HG02759 (cell line): ENCODE results near the gene CA9.

ENCODE experiments used
- ATAC-seq: cut with Tn5 transposase; IDR thresholded peaks from one replicate; pipeline ENCODE4 v1.9.1; 2021; ENCODE audit warnings: mild to moderate bottlenecking, moderate library complexity; ENCODE audit not compliant: unreplicated experiment

Gene CA9

DNA sequence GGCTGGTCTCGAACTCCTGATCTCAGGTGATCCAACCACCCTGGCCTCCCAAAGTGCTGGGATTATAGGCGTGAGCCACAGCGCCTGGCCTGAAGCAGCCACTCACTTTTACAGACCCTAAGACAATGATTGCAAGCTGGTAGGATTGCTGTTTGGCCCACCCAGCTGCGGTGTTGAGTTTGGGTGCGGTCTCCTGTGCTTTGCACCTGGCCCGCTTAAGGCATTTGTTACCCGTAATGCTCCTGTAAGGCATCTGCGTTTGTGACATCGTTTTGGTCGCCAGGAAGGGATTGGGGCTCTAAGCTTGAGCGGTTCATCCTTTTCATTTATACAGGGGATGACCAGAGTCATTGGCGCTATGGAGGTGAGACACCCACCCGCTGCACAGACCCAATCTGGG lies 1.5 kb downstream of the CA9 start:
- ATAC-seq, result no peak

DNA sequence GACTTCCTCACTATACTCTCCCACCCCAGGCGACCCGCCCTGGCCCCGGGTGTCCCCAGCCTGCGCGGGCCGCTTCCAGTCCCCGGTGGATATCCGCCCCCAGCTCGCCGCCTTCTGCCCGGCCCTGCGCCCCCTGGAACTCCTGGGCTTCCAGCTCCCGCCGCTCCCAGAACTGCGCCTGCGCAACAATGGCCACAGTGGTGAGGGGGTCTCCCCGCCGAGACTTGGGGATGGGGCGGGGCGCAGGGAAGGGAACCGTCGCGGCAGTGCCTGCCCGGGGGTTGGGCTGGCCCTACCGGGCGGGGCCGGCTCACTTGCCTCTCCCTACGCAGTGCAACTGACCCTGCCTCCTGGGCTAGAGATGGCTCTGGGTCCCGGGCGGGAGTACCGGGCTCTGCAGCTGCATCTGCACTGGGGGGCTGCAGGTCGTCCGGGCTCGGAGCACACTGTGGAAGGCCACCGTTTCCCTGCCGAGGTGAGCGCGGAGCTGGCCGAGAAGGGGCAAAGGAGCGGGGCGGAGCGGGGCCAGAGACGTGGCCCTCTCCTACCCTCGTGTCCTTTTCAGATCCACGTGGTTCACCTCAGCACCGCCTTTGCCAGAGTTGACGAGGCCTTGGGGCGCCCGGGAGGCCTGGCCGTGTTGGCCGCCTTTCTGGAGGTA lies 2.1 kb downstream of the CA9 start:
- no peak for ATAC-seq

DNA sequence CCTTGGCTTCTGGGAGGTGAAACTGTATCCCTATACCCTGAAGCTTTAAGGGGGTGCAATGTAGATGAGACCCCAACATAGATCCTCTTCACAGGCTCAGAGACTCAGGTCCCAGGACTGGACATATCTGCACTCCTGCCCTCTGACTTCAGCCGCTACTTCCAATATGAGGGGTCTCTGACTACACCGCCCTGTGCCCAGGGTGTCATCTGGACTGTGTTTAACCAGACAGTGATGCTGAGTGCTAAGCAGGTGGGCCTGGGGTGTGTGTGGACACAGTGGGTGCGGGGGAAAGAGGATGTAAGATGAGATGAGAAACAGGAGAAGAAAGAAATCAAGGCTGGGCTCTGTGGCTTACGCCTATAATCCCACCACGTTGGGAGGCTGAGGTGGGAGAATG lies 5.4 kb downstream of the CA9 start:
- no peak for ATAC-seq

DNA sequence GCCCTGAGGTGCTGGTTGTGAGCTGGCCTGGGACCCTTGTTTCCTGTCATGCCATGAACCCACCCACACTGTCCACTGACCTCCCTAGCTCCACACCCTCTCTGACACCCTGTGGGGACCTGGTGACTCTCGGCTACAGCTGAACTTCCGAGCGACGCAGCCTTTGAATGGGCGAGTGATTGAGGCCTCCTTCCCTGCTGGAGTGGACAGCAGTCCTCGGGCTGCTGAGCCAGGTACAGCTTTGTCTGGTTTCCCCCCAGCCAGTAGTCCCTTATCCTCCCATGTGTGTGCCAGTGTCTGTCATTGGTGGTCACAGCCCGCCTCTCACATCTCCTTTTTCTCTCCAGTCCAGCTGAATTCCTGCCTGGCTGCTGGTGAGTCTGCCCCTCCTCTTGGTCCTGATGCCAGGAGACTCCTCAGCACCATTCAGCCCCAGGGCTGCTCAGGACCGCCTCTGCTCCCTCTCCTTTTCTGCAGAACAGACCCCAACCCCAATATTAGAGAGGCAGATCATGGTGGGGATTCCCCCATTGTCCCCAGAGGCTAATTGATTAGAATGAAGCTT lies 6.1 kb downstream of the CA9 start:
- ATAC-seq, result no peak

DNA sequence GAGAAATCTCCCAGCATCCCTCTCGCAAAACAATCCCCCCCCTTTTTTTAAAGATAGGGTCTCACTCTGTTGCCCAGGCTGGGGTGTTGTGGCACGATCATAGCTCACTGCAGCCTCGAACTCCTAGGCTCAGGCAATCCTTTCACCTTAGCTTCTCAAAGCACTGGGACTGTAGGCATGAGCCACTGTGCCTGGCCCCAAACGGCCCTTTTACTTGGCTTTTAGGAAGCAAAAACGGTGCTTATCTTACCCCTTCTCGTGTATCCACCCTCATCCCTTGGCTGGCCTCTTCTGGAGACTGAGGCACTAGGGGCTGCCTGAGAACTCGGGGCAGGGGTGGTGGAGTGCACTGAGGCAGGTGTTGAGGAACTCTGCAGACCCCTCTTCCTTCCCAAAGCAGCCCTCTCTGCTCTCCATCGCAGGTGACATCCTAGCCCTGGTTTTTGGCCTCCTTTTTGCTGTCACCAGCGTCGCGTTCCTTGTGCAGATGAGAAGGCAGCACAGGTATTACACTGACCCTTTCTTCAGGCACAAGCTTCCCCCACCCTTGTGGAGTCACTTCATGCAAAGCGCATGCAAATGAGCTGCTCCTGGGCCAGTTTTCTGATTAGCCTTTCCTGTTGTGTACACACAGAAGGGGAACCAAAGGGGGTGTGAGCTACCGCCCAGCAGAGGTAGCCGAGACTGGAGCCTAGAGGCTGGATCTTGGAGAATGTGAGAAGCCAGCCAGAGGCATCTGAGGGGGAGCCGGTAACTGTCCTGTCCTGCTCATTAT lies 6.8 kb downstream of the CA9 start:
- no peak for ATAC-seq

DNA sequence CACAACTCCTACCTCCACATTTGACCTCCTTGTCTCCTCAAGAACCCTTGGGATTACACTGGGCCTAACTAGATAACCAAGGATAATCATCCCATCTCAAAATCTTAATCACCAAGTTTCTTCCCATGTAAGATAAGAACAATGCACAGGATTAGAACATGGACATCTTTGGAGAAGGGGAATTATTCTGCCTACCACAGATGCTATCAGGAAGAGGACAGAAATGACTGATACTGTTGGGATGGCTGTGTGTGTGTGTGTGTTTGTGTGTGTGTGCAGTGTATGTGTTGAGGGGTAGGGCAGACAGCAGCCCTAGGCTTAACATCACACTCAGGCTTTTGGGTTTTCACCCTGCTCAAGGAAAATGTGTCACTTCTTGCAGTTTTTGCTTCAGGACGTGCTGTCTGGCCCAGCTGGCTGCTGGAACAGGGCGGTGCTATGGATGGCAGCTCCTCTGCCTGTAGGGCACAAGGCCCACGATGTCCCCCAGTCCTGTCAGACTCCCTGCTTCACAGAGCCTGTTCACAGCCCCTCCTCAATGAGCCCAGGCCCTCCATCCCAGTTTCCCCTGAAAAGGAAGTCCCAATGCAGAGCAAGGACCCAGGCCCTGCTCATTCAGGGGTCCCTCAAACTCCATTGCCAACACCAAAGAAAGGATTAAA lies 7.7 kb downstream of the CA9 start:
- ATAC-seq, result no peak

DNA sequence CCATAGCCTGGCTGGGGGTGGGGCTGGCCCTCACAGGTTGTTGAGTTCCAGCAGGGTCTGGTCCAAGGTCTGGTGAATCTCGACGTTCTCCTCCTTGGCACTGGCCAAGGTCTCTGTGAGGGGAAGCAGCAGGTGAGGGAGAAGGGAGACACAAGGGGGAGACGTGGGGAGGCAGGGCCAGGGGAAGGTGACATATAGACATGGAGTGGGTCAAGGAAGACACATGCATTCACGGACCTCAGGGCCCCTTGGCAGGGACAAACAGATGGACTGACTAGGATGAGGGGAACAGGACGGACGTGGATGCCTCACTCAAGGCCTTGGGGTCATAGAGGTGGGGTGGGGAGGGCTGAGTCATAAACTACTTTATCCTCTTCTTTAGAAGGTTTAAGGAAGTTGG lies 8.3 kb downstream of the CA9 start:
- no peak for ATAC-seq

DNA sequence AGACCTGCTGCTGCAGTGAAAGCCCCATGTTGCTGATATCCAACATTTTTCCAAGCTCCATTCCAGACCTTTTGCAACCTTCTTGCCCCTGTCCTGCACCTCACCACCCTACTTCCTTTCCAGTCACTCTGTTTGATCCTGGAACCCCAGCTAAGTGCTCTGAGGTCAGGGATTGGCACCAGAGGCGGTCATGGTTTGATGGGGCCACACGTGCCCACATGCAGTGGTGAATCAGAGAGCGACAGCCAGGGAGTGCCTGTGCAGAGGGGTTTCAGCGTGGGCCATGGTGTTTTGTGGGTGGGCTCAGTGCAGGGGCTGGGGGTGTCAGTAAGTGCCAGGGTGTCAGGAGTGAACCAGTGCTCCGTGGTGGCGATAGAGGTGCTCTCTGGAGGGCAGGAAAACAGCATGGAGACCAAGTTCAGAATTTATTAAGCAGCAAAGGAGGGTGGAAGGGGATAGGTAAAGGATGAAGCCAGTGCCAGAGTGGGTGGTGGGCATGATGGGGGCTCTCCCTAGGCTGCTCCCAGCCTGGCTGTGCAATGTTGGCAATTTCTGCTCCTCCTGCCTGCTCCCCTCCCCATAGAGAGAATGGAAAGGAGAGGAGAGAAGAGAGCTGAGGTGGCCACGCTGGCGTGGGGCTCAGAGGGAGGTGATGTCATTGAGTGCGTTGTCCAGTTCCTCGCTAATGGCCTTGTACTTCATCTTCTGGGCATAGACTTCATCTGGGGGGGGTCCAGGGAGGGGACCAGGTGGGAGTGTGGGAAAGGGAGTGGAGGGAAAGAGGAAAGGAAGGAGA lies 9.0 kb downstream of the CA9 start:
- ATAC-seq, result no peak

DNA sequence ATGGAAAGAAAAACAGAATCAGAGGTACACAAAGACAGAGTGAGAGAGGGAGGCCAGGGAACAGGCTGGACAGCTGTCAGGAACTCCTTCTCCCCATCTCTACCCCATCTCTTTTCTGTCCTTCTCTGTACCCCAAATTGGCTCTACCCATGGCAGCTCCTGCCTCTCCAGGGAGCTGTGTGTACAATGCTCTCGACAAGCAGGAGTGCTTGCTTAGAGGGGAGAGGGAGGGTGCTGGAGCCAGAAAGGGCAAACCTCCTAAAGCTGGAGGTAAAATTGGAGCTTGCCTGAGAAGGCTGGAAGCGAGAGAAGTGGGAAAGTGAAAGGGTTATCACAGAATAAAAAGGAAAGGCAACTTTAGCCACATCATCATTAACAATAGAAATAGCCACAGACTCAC lies 9.6 kb downstream of the CA9 start:
- no peak for ATAC-seq

DNA sequence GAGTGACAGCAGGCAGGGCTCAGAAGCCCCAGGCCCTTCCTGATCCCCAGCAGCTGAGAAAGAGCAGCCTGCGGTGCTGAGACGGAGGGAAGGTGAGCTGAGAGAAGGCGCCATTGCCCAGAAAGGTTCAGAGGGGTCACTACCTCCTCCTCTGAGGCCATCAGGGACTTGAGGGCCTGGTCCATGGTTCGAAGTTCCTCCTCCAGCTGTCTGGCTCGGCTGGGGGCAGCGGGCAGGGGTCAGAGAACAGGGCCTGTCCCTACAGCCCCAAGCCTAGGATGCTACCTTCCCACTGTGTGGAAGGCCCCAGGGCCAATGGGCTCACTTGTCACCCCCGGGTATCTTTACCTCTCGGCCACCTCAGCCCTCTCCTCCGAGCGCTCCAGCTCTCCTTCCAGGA lies 11.2 kb downstream of the CA9 start:
- ATAC-seq, result no peak

DNA sequence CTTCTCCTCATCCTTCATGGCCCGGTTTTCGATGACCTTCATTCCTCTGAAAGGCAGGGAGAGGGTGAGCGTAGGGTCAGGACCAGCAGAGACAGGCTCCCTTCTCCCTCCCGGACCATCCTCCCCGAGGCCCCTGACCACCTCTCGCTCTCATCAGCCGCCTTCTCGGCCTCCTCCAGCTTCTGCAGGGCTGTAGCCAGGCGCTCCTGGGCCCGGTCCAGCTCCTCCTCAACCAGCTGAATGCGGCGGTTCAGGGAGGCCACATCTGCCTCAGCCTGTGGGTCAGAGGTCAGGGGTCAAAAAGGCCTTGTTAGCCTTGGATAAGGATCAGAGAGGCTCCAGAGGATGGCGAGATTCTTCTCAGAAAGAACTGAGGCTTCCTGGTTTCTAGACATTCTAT lies 11.8 kb downstream of the CA9 start:
- no peak for ATAC-seq

DNA sequence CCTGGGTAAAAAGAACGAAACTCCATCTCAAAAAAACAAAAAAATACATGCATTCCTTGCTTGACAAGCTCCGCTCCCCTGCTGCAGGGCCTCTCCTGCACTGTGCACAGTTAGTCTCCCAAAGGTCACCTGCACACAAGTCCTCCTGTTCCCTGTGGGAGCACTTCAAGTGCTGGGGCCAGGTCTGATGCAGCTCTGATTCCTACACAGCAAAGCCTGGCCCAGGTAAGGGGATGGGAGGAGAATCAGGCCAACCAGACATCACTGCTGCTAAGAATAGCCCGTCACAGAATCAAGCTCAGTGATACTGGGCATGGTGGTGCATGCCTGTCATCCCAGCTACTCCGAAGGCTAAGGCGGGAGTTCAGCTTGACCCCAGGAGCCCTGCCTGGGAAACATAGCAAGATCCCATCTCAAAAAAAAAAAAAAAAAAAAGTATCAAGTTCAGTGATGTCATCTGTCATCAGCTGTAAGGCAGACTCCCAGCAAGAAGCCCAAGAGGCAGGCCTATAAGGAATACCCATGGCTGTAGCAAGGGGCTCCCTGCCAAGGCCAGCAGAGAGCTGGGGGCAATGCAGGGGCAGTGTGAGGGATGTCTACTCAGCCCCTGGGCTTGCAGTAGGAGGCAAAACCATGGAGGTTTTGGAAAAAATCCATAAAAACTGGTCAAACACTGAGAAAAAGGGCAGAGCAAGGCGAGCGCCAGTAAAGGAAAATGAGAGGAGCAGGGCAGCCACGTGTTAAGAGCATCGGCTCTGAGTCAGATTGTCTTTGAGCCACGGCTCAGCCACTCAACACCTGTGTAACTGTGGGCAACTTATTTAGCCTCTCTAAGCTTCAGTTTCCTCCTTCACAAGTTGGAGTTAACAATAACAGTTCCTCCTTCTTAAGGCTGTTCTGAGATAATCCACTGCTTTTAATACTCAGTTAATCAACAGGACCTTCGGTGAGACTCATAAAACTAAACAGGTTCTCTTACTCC lies 12.8 kb downstream of the CA9 start:
- ATAC-seq, result no peak

DNA sequence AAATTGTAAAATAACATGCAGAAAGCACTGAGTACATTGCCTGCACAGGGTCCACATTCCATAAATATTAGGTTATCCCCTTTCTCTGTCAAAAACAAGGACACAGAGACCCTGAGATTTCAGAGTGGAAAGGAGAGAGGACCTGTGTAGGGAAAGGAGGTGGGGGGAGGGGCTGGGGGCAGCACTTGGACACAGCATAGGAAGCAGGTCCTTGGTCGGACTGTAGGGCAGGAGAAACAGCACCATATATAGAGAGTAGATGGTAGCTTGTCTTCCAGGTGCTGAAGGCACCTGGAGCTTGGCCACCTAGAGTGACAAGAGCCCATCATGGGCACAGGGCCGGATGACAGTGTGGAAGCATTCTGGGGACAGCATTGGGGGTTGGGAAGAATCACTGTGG lies 13.6 kb downstream of the CA9 start:
- no peak for ATAC-seq

DNA sequence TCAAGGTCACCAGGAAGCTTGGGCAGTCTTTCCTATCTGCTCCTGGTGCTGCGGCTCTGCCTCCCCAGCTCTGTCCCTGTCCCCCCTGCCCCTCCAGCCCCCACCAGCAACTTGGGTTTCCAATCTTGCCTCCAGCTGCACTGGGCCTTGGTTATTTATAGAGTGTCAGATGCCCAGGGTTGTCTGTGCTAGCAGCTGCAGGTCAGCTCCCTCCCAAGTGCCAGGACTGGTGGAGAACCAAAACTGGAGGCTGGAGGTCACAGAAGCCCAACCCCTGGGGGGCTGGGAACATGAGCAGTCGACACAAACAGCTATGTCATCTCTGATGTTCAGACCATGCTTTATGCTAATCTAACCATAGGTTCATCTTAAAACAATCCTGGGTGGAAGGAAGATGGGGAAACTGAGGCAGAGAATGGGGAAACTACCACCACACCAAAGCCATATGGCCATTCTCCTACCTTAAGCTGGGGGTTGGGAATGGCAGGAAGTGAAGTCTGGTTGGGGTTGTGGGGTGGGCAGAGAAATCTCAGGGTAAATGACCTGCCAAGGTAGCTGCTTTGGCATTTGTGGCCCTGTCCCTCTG lies 14.3 kb downstream of the CA9 start:
- no peak for ATAC-seq

DNA sequence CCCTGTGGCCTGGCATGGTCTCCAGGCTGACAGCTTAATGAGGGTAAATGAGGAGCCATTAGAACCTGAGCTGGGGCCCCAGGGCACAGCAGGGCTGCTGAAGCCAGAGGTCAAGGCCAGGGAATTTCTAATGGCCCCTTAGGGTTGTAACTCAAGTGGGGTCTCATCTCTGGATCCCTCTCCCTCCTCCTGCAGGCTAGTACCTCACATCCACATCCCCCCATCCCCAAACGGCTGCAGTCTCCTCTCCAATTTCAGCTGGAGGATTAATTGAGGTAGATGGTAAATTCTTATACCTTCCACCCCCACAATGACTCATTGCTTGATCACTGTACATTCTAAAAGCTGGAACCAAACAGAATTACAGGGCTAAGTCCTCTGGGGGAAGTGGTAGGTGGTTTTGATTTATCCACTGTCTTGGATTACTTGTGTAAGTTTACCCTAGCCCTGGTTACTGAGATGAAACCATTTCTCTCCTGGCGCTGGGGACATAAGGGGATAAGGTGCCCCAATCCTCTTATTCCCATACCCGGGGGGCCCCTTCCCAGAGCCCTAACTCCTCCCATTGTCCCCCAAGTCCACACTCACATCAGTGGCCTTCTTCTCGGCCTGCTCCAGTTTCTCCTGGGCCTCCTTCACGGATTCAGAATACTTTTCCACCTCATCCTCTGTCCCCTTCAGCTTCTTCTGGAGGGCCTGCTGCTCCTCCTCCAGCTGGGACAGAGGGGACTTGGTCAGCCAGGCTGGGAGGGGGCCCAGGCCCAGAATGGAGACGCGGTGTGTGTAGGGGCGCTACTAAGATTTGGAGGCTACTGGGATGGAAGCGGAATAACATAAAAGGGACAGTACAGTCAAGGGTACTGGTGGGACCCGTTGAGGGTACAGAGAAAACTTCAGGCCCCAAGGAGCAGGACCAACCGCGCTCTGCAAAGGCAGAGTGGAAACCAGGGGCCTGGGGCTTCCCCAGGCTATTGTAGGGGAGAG lies 15.1 kb downstream of the CA9 start:
- ATAC-seq, result no peak

DNA sequence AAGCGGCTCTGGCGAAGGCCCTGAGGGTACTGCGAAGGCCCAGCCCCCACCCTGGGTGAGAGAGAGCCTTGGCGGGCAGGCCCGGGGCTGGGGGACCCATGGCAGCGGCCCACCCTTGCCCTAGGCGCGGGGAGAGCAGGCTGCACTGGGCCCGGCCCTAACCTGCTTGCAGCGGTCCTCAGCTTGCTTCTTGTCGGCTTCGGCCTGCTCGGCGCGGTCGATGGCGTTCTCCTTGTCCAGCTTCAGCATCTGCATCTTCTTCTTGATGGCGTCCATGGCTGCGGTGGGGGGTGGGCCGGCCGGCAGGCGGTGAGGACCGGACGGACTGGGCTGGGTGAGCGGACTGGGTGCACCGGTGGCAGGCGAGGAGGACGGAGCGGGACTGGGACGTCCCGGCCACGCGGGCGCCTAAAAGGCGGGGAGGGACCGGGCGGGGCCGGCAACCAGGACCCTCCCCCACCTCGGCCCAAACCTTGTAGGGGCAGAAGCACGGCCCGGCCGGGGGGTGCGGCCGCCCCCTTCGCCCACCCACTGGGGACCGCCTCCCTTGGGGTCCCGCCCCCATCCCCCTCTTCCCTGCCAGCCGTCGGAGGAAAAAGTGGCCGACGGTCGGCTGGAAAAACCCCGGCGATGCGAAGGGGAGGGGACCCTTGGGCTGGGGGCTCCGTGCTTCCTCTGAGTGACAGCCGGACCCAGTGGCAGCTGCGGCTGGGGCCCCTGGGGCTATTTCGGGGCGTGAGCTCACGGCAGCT lies 16.0 kb downstream of the CA9 start, which contains the start of gene TPM2:
Gene TPM2 (minus strand): TSS at position 384 of the 752 bp plus-strand sequence. CDS start 108 bp downstream, at position 276.
- no peak for ATAC-seq

DNA sequence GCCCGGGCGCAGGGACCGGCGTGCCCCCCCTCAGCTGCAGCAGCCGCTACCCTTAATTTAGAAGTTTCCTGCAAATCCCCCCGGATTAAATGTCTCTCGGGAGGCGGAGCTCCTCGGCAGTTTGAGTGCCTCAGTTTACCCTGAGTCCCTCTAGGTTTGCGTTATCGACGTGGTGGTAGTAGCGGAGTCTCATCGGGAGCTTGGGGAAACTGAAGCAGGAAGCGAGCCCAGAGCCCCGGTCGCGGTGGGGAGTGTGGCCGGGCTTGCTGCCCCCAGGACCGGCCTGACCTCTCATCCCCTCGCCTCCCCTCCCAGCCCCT lies 16.5 kb downstream of the CA9 start:
- ATAC-seq, result no peak
